H9 (cell line): Measurements from ENCODE around the gene DOCK1. TPM values are rescaled to one million over a fixed set of nuclear protein-coding genes. Genes with fewer than 3 reads are reported as not detected.

Source experiments
- DNase-seq: peaks from one replicate; pipeline ENCODE4 v3.0.0-alpha.2; 2017
- H2AFZ ChIP-seq: one replicate; pipeline ENCODE4 v1.6.1; 2013; ENCODE audit warnings: mild to moderate bottlenecking, low read length, control low read depth, moderate library complexity
- H2AK5ac ChIP-seq: 2 replicates; pipeline ENCODE4 v1.6.1; 2013; ENCODE audit warnings: low read length, control low read depth, mixed read lengths; ENCODE audit not compliant: insufficient read length
- H2BK120ac ChIP-seq: one replicate; pipeline ENCODE4 v1.6.1; 2013; ENCODE audit warnings: low read depth, mild to moderate bottlenecking, low read length, control low read depth, inconsistent platforms; ENCODE audit not compliant: poor library complexity, severe bottlenecking
- H2BK12ac ChIP-seq: 2 replicates; pipeline ENCODE4 v1.6.1; 2013; ENCODE audit warnings: low read length, control low read depth, mixed read lengths, low read depth; ENCODE audit not compliant: insufficient read length
- H2BK15ac ChIP-seq: 2 replicates; pipeline ENCODE4 v1.6.1; 2013; ENCODE audit warnings: low read depth, low read length, control low read depth
- H2BK20ac ChIP-seq: one replicate; pipeline ENCODE4 v1.6.1; 2013; ENCODE audit warnings: low read depth, mild to moderate bottlenecking, low read length, control low read depth, inconsistent platforms; ENCODE audit not compliant: poor library complexity, severe bottlenecking
- H2BK5ac ChIP-seq: 2 replicates; pipeline ENCODE4 v1.6.1; 2013; ENCODE audit warnings: low read length, control low read depth, mixed read lengths; ENCODE audit not compliant: insufficient read length
- H3K14ac ChIP-seq: 2 replicates; pipeline ENCODE4 v1.6.1; 2013; ENCODE audit warnings: low read length, control low read depth; ENCODE audit not compliant: insufficient read depth
- H3K18ac ChIP-seq: 2 replicates; pipeline ENCODE4 v1.6.1; 2013; ENCODE audit warnings: low read depth, mild to moderate bottlenecking, mixed read lengths, low read length, control low read depth; ENCODE audit not compliant: insufficient read length
- H3K23ac ChIP-seq: 2 replicates; pipeline ENCODE4 v1.6.1; 2013; ENCODE audit warnings: low read length, control low read depth, mixed read lengths, low read depth; ENCODE audit not compliant: insufficient read length
- H3K23me2 ChIP-seq: 2 replicates; pipeline ENCODE4 v1.6.1; 2013; ENCODE audit warnings: low read depth, mild to moderate bottlenecking, mixed read lengths, low read length, control low read depth; ENCODE audit not compliant: insufficient read length, poor library complexity, severe bottlenecking
- H3K27ac ChIP-seq: 2 replicates; pipeline ENCODE4 v1.5.1; 2013; ENCODE audit warnings: low read length, control low read depth, mixed read lengths, low read depth; ENCODE audit not compliant: insufficient read length
- H3K27me3 ChIP-seq: 2 replicates; pipeline ENCODE4 v1.6.1; 2013; ENCODE audit warnings: low read length, control low read depth, inconsistent platforms; ENCODE audit not compliant: insufficient read depth
- H3K4ac ChIP-seq: 2 replicates; pipeline ENCODE4 v1.6.1; 2013; ENCODE audit warnings: low read depth, mild to moderate bottlenecking, control low read depth, inconsistent platforms, low read length, moderate library complexity
- H3K4me1 ChIP-seq: 2 replicates; pipeline ENCODE4 v1.6.1; 2013; ENCODE audit warnings: low read length, control low read depth, inconsistent platforms; ENCODE audit not compliant: insufficient read depth
- H3K4me2 ChIP-seq: 2 replicates; pipeline ENCODE4 v1.6.1; 2013; ENCODE audit warnings: low read length, control low read depth, mixed read lengths; ENCODE audit not compliant: insufficient read length, insufficient read depth
- H3K56ac ChIP-seq: 2 replicates; pipeline ENCODE4 v1.6.1; 2013; ENCODE audit warnings: low read depth, mild to moderate bottlenecking, mixed read lengths, low read length, control low read depth; ENCODE audit not compliant: insufficient read length
- H3K79me1 ChIP-seq: 2 replicates; pipeline ENCODE4 v1.6.1; 2013; ENCODE audit warnings: low read depth, mild to moderate bottlenecking, moderate library complexity, low read length, control low read depth, inconsistent platforms; ENCODE audit not compliant: insufficient read depth, poor library complexity, severe bottlenecking
- H3K79me2 ChIP-seq: 2 replicates; pipeline ENCODE4 v1.6.1; 2013; ENCODE audit warnings: low read length, control low read depth, inconsistent platforms; ENCODE audit not compliant: insufficient read depth
- H3K9ac ChIP-seq: 2 replicates; pipeline ENCODE4 v1.6.1; 2013; ENCODE audit warnings: low read length, control low read depth, mixed read lengths; ENCODE audit not compliant: insufficient read length; ENCODE audit errors: extremely low read depth
- H3K9me3 ChIP-seq: one replicate; pipeline ENCODE4 v1.6.1; 2013; ENCODE audit warnings: low read depth, low read length, inconsistent platforms; ENCODE audit not compliant: control insufficient read depth
- H3T11ph ChIP-seq: one replicate; pipeline ENCODE4 v1.6.1; 2013; ENCODE audit warnings: mild to moderate bottlenecking, low read length, control low read depth, inconsistent platforms
- H4K20me1 ChIP-seq: one replicate; pipeline ENCODE4 v1.6.1; 2013; ENCODE audit not compliant: control insufficient read depth, insufficient read length, insufficient read depth
- H4K5ac ChIP-seq: 2 replicates; pipeline ENCODE4 v1.6.1; 2013; ENCODE audit warnings: low read depth, mild to moderate bottlenecking, mixed read lengths, low read length, control low read depth; ENCODE audit not compliant: insufficient read length
- H4K8ac ChIP-seq: replicated peaks from 2 replicates; pipeline ENCODE4 v1.6.1; 2013; ENCODE audit warnings: low read length, control low read depth, mixed read lengths, low read depth; ENCODE audit not compliant: insufficient read length
- H4K91ac ChIP-seq: 2 replicates; pipeline ENCODE4 v1.6.1; 2013; ENCODE audit warnings: low read depth, mild to moderate bottlenecking, moderate library complexity, mixed read lengths, low read length, control low read depth; ENCODE audit not compliant: insufficient read length
- H3K27ac Mint-ChIP-seq, 3 experiments: 2 replicates in 2 of 3; 3 replicates in 1 of 3; pipeline ENCODE4 v1.8.0; 2020 to 2021; ENCODE audit warnings: mixed read lengths in 3 of 3, mild to moderate bottlenecking in 1 of 3, moderate library complexity in 1 of 3
- H3K27me3 Mint-ChIP-seq: 2 replicates; pipeline ENCODE4 v1.8.0; 2021; ENCODE audit warnings: low read depth, mild to moderate bottlenecking, moderate library complexity, mixed read lengths
- H3K36me3 Mint-ChIP-seq, 3 experiments: 2 replicates in 2 of 3; 3 replicates in 1 of 3; pipeline ENCODE4 v1.8.0; 2020 to 2021; ENCODE audit warnings: low read depth in 3 of 3, mixed read lengths in 3 of 3; ENCODE audit not compliant: insufficient read depth in 1 of 3
- H3K4me1 Mint-ChIP-seq, 2 experiments: 2 replicates each; pipeline ENCODE4 v1.8.0; 2020; ENCODE audit warnings: mixed read lengths in 2 of 2
- H3K4me3 Mint-ChIP-seq, 2 experiments: 2 replicates in 1 of 2; 3 replicates in 1 of 2; pipeline ENCODE4 v1.8.0; 2020 to 2021; ENCODE audit warnings: mild to moderate bottlenecking in 2 of 2, mixed read lengths in 2 of 2, moderate library complexity in 1 of 2
- H3K9me3 Mint-ChIP-seq, 2 experiments: 2 replicates in 1 of 2; 3 replicates in 1 of 2; pipeline ENCODE4 v1.8.0; 2020; ENCODE audit warnings: mild to moderate bottlenecking in 2 of 2, mixed read lengths in 2 of 2, moderate library complexity in 1 of 2
- WGBS: extraction: QIAGEN DNeasy Blood & Tissue Kit; methylation state at CpG from one replicate; pipeline ENCODE4 v1.1.7; 2013; ENCODE audit warnings: missing lambda C conversion rate, low lambda C conversion rate, mixed read lengths; ENCODE audit not compliant: insufficient read length; ENCODE audit errors: extremely low coverage; 5-methylcytosine and 5-hydroxymethylcytosine counted together
- total RNA-seq: library from RNA; stranded (reverse); gene quantifications from 2 replicates; pipeline ENCODE4 v1.2.1, GENCODE V29; 2021
- TF ChIP-seq, protein P1 (sequence below): fragments of 200-600 bp; sonication (generic); conservative IDR thresholded peaks from 3 replicates; pipeline ENCODE4 v1.8.0; 2021; ENCODE audit warnings: antibody characterized with exemption, mild to moderate bottlenecking

Gene DOCK1
- total RNA-seq, 1 experiment from 2014 or later = 57.0 TPM

- Histone ChIP-seq H3K14ac (no peak overlapping the region), H3K79me1 (no peaks in the 10 kb centered on the region), H2BK15ac (no peak overlapping the region), H3K27me3 (no peaks in the 10 kb centered on the region), H3K9ac (no peak overlapping the region), H3K23ac (no peak overlapping the region), H3K56ac (no peak overlapping the region), H3K18ac (no peak overlapping the region), H3K4ac (no peak overlapping the region), H2BK5ac (no peak overlapping the region), H4K8ac (no peak overlapping the region), H3T11ph (no peak overlapping the region), H2AFZ (no peak overlapping the region), H4K5ac (no peak overlapping the region), H3K23me2 (no peaks in the 10 kb centered on the region), H3K27ac (no peak overlapping the region), H3K9me3 (no peaks in the 10 kb centered on the region), H2BK20ac (no peak overlapping the region), H2BK120ac (no peak overlapping the region), H4K91ac (no peak overlapping the region), H3K4me1 (no peaks in the 10 kb centered on the region), H2AK5ac (no peak overlapping the region), H2BK12ac (no peak overlapping the region), H3K4me2 (no peak overlapping the region), H3K79me2 (no peaks in the 10 kb centered on the region), H4K20me1 (no peaks in the 10 kb centered on the region)
- no CpG with 5 or more reads among the region's 4 CpGs for WGBS
- Mint-ChIP-seq H3K27ac (0 out of 7 replicates have a peak overlapping the region, but pooled peaks of 1 of the 3 experiments have one; percentile 65), H3K4me3 (no peak overlapping the region), H3K27me3 (no peaks in the 10 kb centered on the region), H3K9me3 (peaks cover 24 to 26% of the 10 kb centered on the region in 2 experiments), H3K4me1 (peaks cover 17 to 18% of the 10 kb centered on the region in 2 experiments), H3K36me3 (peaks cover 15 to 27% (median 23%) of the 10 kb centered on the region in 3 experiments)
- no peak for DNase-seq
- TF ChIP-seq, protein P1, sequence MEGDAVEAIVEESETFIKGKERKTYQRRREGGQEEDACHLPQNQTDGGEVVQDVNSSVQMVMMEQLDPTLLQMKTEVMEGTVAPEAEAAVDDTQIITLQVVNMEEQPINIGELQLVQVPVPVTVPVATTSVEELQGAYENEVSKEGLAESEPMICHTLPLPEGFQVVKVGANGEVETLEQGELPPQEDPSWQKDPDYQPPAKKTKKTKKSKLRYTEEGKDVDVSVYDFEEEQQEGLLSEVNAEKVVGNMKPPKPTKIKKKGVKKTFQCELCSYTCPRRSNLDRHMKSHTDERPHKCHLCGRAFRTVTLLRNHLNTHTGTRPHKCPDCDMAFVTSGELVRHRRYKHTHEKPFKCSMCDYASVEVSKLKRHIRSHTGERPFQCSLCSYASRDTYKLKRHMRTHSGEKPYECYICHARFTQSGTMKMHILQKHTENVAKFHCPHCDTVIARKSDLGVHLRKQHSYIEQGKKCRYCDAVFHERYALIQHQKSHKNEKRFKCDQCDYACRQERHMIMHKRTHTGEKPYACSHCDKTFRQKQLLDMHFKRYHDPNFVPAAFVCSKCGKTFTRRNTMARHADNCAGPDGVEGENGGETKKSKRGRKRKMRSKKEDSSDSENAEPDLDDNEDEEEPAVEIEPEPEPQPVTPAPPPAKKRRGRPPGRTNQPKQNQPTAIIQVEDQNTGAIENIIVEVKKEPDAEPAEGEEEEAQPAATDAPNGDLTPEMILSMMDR = no peak
These were observed 385.6 kb downstream of the DOCK1 start for GRCh38 chr10:127290850-127291249.
